GM12878 (cell line): Measurements from ENCODE around the gene MYO3B. TPM values are rescaled to one million over a fixed set of nuclear protein-coding genes. Genes with fewer than 3 reads are reported as not detected.

Source experiments
- ATF7 ChIP-seq: fragments of 450-650 bp; IDR thresholded peaks from 2 replicates; pipeline ENCODE4 v1.6.1; 2016; ENCODE audit warnings: low read depth, mild to moderate bottlenecking
- BMI1 ChIP-seq: fragments of 450-650 bp; IDR thresholded peaks from 2 replicates; pipeline ENCODE4 v1.6.1; 2016; ENCODE audit warnings: mild to moderate bottlenecking, moderate library complexity, borderline replicate concordance
- CBX3 ChIP-seq: fragments of 200-600 bp; sonication (generic); IDR thresholded peaks from 2 replicates; pipeline ENCODE4 v1.6.1; 2016; ENCODE audit warnings: low read depth, borderline replicate concordance
- EED ChIP-seq: sonication (generic); IDR thresholded peaks from 2 replicates; pipeline ENCODE4 v1.6.1; 2016; ENCODE audit warnings: antibody characterized with exemption, low read depth
- FOS ChIP-seq: IDR thresholded peaks from 3 replicates; pipeline ENCODE4 v1.6.1; 2011; ENCODE audit warnings: borderline replicate concordance; ENCODE audit not compliant: insufficient read length; ENCODE audit errors: extremely low read depth
- FOXK2 ChIP-seq: fragments of 450-650 bp; IDR thresholded peaks from 2 replicates; pipeline ENCODE4 v1.6.1; 2017; ENCODE audit warnings: mild to moderate bottlenecking, moderate library complexity
- GABPA ChIP-seq: IDR thresholded peaks from 2 replicates; pipeline ENCODE4 v1.6.1; 2014; ENCODE audit warnings: antibody characterized with exemption, low read depth, mild to moderate bottlenecking, inconsistent platforms
- GATAD2B ChIP-seq: fragments of 450-650 bp; conservative IDR thresholded peaks from 2 replicates; pipeline ENCODE4 v1.6.1; 2017; ENCODE audit warnings: low read depth, mild to moderate bottlenecking, moderate library complexity
- IKZF1 ChIP-seq: fragments of 450-650 bp; conservative IDR thresholded peaks from 2 replicates; pipeline ENCODE4 v1.6.1; 2017; ENCODE audit warnings: antibody characterized with exemption, mild to moderate bottlenecking
- IKZF2 ChIP-seq, 2 experiments: fragments of 450-650 bp; IDR thresholded peaks; 2 replicates each; pipeline ENCODE4 v1.6.1; 2017; ENCODE audit warnings: mild to moderate bottlenecking in 2 of 2, moderate library complexity in 2 of 2
- JUNB ChIP-seq: IDR thresholded peaks from 2 replicates; pipeline ENCODE4 v1.6.1; 2016; ENCODE audit warnings: antibody characterized with exemption, mild to moderate bottlenecking
- MEF2A ChIP-seq: IDR thresholded peaks from 2 replicates; pipeline ENCODE4 v1.6.1; 2011; ENCODE audit warnings: low read depth, mild to moderate bottlenecking, low read length, moderate library complexity; ENCODE audit not compliant: insufficient read depth
- MTA3 ChIP-seq: IDR thresholded peaks from 2 replicates; pipeline ENCODE4 v1.6.1; 2012; ENCODE audit warnings: low read length, inconsistent platforms, borderline replicate concordance
- NR2C2 ChIP-seq: IDR thresholded peaks from 2 replicates; pipeline ENCODE4 v1.6.1; 2011; ENCODE audit warnings: borderline replicate concordance, low read depth; ENCODE audit not compliant: control insufficient read depth, insufficient read length
- POLR2A ChIP-seq: IDR thresholded peaks from 2 replicates; pipeline ENCODE4 v1.6.1; 2011; ENCODE audit warnings: low read depth, mild to moderate bottlenecking, low read length
- RCOR1 ChIP-seq: conservative IDR thresholded peaks from 2 replicates; pipeline ENCODE4 v1.6.1; 2012; ENCODE audit warnings: low read depth, low read length, improper control_type of control experiment
- RUNX3 ChIP-seq: IDR thresholded peaks from 2 replicates; pipeline ENCODE4 v1.6.1; 2012; ENCODE audit warnings: low read length, inconsistent platforms
- SIN3A ChIP-seq: IDR thresholded peaks from 2 replicates; pipeline ENCODE4 v1.6.1; 2012; ENCODE audit warnings: low read depth, low read length, improper control_type of control experiment
- SMAD5 ChIP-seq: IDR thresholded peaks from 2 replicates; pipeline ENCODE4 v1.6.1; 2016; ENCODE audit warnings: antibody characterized with exemption, low read depth
- SPI1 ChIP-seq: IDR thresholded peaks from 2 replicates; pipeline ENCODE4 v1.6.1; 2011; ENCODE audit warnings: low read depth, mild to moderate bottlenecking, low read length, moderate library complexity, borderline replicate concordance; ENCODE audit not compliant: insufficient read depth
- STAT3 ChIP-seq: IDR thresholded peaks from 2 replicates; pipeline ENCODE4 v1.6.1; 2011; ENCODE audit warnings: low read depth, low read length, improper control_type of control experiment
- TCF3 ChIP-seq: IDR thresholded peaks from 2 replicates; pipeline ENCODE4 v1.6.1; 2012; ENCODE audit warnings: low read depth, mild to moderate bottlenecking, low read length, borderline replicate concordance; ENCODE audit not compliant: insufficient read depth
- TCF7 ChIP-seq: IDR thresholded peaks from 2 replicates; pipeline ENCODE4 v1.6.1; 2014; ENCODE audit warnings: antibody characterized with exemption, borderline replicate concordance
- polyA plus RNA-seq, 11 experiments: library from polyadenylated mRNA; depleted of rRNA in 4 of 11; unstranded in 6 of 11; stranded (reverse) in 5 of 11; fragments of >200 nt; fragmentation: Nextera tagmentation in 4 of 11; fragmentation: Illumina TruSeq in 1 of 11; extraction: Ambion mirVana in 4 of 11; extraction: Trizol in 1 of 11; gene quantifications; 1 replicate in 1 of 11; 2 replicates in 10 of 11; pipeline versions ENCODE4 v1.2.1 to v1.2.3, GENCODE V29; 2011 to 2016; ENCODE audit warnings: inconsistent platforms in 2 of 11, missing spikeins in 2 of 11, low read depth in 1 of 11
- total RNA-seq, 4 experiments: library from RNA; depleted of rRNA in 3 of 4; stranded (reverse); fragments of >200 nt in 3 of 4; fragmentation: Illumina TruSeq in 1 of 4; extraction: Trizol in 1 of 4; gene quantifications; 2 replicates each; pipeline versions ENCODE4 v1.2.1 to v1.2.3, GENCODE V29; 2013 to 2021
- TF ChIP-seq, protein P1 (sequence below): fragments of 150-350 bp; IDR thresholded peaks from 2 replicates; pipeline ENCODE4 v1.6.1; 2014; ENCODE audit warnings: mild to moderate bottlenecking, low read depth, low read length
- TF ChIP-seq, protein P2 (sequence below): fragments of 450-650 bp; IDR thresholded peaks from 2 replicates; pipeline ENCODE4 v1.6.1; 2017; ENCODE audit warnings: mild to moderate bottlenecking, low read depth, inconsistent platforms; ENCODE audit not compliant: poor library complexity, severe bottlenecking
- TF ChIP-seq, protein P3 (sequence below): fragments of 450-650 bp; IDR thresholded peaks from 2 replicates; pipeline ENCODE4 v1.6.1; 2017; ENCODE audit warnings: antibody characterized with exemption, mild to moderate bottlenecking, moderate library complexity

The MYO3B gene
- total and polyA plus RNA-seq, 10 of the 15 experiments (the other 5 are each of a cell fraction or from before 2014, with no cell fraction given): 1.1 to 7.1 (median 2.1) TPM

DNA sequence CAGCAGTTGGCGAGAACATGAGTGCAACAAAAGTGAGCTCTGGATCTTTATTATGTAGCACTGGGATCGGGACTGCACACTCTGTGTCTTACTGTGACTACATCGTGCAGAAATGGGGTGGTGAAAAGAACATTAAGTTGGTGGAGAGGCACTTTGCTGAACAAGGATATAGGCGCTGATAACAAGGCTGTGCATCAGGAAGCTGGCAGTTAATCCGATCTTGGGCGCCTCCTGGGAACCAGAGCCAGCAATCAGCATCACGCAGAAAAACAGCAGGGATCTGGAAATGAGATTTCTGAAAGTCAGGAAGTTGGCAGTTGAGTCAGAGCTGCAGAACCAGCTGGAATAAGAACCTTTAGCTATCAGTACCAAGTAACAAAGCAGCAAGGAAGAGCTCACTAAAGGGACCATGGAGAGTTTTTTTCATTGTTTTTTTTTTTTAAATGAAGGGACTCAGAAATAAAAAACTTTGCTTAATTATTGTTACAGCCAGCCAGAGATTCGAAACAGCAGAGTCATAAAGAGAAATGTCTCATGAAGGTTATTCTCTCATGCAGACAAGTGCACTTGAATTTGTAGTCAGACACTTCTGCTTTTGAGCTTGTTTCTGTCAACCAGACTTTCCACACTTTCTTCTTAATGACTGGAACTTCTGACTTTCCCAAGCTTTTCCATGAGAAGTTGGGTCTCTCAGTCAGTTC lies 22.8 kb upstream of the MYO3B start (continued):
- TF ChIP-seq, protein P1, sequence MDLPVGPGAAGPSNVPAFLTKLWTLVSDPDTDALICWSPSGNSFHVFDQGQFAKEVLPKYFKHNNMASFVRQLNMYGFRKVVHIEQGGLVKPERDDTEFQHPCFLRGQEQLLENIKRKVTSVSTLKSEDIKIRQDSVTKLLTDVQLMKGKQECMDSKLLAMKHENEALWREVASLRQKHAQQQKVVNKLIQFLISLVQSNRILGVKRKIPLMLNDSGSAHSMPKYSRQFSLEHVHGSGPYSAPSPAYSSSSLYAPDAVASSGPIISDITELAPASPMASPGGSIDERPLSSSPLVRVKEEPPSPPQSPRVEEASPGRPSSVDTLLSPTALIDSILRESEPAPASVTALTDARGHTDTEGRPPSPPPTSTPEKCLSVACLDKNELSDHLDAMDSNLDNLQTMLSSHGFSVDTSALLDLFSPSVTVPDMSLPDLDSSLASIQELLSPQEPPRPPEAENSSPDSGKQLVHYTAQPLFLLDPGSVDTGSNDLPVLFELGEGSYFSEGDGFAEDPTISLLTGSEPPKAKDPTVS: no peak
- TF ChIP-seq STAT3: 0 out of 2 replicates have a peak, but pooled peaks have one; percentile 21
- TF ChIP-seq NR2C2: no peak
- peak; percentile 84 for TF ChIP-seq IKZF1
- no peak for TF ChIP-seq POLR2A
- TF ChIP-seq CBX3: no peak
- TF ChIP-seq SMAD5: no peak
- no peak for TF ChIP-seq RCOR1
- peak; percentile 97 for TF ChIP-seq SPI1
- no peak for TF ChIP-seq TCF7
- TF ChIP-seq TCF3: no peak
- TF ChIP-seq MEF2A: peak; percentile 63; the same call in 1 of the 2 replicates
- 0 out of 2 replicates have a peak, but pooled peaks have one; percentile 52 for TF ChIP-seq MTA3
- peak; percentile 87 for TF ChIP-seq JUNB
- TF ChIP-seq BMI1: no peak
- no peak for TF ChIP-seq GABPA
- TF ChIP-seq, protein P2, sequence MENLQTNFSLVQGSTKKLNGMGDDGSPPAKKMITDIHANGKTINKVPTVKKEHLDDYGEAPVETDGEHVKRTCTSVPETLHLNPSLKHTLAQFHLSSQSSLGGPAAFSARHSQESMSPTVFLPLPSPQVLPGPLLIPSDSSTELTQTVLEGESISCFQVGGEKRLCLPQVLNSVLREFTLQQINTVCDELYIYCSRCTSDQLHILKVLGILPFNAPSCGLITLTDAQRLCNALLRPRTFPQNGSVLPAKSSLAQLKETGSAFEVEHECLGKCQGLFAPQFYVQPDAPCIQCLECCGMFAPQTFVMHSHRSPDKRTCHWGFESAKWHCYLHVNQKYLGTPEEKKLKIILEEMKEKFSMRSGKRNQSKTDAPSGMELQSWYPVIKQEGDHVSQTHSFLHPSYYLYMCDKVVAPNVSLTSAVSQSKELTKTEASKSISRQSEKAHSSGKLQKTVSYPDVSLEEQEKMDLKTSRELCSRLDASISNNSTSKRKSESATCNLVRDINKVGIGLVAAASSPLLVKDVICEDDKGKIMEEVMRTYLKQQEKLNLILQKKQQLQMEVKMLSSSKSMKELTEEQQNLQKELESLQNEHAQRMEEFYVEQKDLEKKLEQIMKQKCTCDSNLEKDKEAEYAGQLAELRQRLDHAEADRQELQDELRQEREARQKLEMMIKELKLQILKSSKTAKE: peak; percentile 46
- peak; percentile 92 to 94 for TF ChIP-seq IKZF2 (IDR thresholded peaks at IDR 0.05)
- TF ChIP-seq FOXK2: no peak
- no peak for TF ChIP-seq SIN3A
- TF ChIP-seq GATAD2B: no peak
- TF ChIP-seq ATF7: 0 out of 2 replicates have a peak, but pooled peaks have one; percentile 39
- peak; percentile 67 for TF ChIP-seq EED
- TF ChIP-seq FOS: no peak
- TF ChIP-seq, protein P3, sequence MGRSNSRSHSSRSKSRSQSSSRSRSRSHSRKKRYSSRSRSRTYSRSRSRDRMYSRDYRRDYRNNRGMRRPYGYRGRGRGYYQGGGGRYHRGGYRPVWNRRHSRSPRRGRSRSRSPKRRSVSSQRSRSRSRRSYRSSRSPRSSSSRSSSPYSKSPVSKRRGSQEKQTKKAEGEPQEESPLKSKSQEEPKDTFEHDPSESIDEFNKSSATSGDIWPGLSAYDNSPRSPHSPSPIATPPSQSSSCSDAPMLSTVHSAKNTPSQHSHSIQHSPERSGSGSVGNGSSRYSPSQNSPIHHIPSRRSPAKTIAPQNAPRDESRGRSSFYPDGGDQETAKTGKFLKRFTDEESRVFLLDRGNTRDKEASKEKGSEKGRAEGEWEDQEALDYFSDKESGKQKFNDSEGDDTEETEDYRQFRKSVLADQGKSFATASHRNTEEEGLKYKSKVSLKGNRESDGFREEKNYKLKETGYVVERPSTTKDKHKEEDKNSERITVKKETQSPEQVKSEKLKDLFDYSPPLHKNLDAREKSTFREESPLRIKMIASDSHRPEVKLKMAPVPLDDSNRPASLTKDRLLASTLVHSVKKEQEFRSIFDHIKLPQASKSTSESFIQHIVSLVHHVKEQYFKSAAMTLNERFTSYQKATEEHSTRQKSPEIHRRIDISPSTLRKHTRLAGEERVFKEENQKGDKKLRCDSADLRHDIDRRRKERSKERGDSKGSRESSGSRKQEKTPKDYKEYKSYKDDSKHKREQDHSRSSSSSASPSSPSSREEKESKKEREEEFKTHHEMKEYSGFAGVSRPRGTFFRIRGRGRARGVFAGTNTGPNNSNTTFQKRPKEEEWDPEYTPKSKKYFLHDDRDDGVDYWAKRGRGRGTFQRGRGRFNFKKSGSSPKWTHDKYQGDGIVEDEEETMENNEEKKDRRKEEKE: no peak
- peak; percentile 58 for TF ChIP-seq RUNX3
